ENCODE results near the gene AIM2.

Gene AIM2, protein sequence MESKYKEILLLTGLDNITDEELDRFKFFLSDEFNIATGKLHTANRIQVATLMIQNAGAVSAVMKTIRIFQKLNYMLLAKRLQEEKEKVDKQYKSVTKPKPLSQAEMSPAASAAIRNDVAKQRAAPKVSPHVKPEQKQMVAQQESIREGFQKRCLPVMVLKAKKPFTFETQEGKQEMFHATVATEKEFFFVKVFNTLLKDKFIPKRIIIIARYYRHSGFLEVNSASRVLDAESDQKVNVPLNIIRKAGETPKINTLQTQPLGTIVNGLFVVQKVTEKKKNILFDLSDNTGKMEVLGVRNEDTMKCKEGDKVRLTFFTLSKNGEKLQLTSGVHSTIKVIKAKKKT
- 0.06 to 19.6 (median 1.8) reads per million in 18 experiments for total RNA-seq

DNA sequence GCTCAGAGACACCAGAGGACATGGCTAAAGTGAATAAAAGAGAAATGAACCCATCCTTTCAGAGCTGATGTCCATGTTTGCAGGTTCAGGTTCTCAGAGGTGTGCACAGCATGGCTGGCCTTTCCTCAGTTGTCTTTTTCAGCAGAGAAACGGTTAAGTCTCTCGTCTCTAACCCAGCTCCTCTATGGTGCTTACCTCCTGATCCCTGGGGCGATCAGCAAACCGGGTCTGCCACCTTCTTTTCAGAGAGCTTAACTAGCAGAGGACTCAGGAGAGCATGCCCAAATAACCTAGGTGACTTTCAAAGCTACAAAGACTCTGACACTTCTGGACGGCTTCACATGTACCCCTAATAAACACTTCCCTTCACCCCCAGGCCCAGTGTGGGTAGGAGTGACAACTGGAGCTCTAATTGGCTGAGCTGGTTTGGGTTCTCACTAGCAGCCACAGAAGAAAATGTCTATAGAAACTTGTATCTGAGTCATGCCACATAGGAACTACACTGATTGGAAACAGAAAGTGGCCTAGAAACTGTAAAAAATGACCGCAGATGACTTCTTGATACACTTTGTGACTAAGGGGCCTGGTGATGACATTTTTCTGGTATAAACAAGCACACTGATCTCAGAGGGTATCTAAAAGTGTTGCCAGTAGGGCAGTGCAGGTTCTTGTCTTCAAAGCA is at the start of gene AIM2:
Gene AIM2 (minus strand): TSS at position 329 of the 682 bp plus-strand sequence. CDS start 3,267 bp downstream, outside the sequence.
- peak; percentile 81 to 87 for DNase-seq

DNA sequence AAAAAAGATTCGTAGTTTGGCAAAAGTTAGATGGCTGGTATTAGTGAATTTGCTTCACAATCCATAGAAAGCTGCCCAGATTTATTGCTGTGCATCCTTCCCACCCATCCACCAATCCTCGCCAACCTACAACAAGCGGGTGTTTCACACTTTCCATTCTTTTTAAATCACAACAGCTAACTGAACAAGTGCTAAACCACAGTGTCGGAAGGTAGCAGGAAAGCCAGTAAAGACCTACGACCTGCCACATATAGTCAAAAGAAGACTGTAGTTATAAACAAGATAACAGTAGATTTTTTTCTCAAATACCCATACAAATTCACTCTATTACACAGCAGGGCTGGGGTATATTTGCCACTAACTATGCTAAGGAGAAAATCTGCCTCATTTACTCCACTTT is 47.0 kb upstream of the AIM2 start:
- no peak for DNase-seq

DNA sequence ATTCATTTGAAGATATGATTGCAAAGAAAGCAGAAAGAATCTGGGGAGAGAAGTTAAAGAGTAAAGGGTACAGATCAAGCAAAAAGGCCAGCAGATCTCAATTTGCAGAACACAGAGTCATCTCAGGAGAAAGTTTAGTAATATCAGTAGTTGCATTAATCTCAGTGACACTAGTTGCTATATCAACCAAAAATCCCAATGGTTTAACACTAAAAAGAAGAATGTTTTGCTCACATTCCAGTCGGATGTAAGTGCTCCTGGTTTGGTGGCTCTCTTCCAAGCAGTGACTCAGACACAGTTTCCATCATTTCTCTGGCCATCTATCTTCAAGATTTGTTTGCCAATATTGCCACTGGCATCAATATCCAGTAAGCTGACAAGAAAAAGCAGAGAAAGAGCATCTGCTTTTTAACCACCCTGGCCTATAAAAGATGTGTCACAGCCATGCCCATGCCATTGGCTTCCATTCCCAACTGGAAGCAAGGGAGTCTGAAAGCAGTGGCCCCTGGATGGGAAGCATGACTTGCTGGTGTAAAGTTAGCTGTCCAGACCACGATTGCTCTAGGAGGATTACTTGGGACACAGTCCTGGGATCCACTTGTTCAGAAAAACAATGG is 45.5 kb upstream of the AIM2 start:
- DNase-seq, result no peak

DNA sequence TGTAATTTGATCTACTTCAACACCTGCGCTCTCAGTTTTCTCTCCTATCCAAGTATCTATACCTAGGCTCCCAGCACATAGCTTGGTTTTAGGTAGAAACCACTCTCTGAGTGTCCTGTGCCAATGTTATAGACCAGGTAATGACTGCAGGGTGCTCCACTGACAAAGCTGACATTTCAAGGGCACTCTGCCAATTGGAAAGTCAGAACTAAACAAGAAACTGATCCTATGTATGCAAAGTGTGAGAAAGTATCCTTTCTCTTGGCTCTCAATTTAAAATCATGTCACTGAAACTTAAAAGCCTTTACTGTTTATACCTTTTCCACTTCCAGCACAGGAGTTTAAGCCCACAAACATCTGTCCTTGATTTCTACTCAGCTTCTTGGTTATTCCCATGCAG is 45.0 kb upstream of the AIM2 start:
- no peak for DNase-seq

DNA sequence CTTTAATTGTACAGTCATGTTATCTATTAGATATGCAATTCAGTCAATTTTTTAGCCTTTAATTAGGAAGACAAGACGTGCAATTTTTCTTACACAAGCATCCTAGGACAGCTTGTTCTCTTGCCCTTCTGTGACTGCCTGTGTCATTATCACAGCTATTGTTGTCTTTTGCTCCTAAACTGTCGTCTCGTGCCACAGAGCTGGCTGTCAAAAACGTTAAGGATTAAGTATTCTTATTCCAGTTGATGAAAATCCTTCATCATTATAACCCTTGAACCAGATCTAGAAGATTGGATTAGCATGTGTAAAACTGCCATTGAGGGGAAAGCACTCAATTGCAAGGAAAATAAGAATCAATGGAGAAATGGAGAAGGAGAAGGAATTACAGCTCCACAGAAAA is 43.8 kb upstream of the AIM2 start:
- no peak for DNase-seq

DNA sequence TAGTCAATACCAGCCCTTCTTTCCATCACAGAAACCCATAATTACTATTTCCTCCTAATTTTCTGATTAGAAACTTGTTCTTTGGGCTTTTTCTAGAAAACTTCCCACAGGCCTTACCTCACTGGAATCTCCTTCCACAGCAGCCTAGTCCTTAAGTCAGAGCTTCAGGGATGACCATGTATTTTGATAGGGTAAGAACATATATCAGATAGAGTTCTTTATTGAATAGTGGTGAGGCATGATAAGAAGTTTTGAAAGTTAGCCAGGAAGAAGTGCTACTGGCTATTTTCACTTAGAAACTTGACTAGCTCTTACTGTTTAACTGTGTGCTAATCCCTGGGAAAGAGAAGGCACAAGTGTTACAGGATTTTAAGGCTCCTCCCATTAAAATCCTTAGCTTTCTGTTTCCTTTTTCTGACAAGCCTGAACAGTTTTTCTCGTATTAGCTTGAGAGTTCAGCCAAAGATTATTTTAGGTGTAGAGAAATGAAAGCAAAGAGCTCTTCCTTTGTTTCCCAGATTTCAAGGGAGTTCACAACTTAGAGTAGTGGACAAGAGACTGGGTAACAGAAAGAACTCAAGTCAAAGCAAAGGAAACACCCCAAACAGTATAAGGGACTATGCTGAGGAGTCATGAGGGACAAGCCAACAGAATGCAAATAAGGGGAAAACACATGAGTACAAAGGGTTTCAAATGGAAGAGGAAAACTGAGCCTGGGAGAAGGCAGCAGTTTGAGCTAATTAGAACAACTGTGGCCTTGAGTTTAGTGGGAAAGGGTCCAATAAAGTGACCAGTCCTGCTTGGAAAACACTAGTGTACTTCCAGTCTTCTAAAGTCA is 37.2 kb upstream of the AIM2 start:
- no peak for DNase-seq

DNA sequence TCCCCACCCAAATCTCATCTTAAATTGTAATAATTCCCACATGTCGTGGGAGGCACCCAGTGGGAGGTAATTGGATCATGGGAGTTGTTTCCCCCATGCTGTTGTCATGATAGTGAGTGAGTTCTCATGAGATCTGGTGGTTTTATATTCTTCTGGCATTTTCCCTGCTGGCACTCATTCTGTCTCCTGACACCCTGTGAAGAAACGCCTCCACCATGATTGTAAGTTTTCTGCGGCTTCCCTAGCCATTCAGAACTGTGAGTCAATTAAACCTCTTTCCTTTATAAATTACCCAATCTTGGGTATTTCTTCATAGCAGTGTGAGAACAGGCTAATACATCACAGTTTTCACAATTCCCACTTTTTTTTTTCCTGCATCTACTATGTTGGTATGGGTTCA is 26.5 kb upstream of the AIM2 start:
- peak; percentile 25 to 27 for DNase-seq

DNA sequence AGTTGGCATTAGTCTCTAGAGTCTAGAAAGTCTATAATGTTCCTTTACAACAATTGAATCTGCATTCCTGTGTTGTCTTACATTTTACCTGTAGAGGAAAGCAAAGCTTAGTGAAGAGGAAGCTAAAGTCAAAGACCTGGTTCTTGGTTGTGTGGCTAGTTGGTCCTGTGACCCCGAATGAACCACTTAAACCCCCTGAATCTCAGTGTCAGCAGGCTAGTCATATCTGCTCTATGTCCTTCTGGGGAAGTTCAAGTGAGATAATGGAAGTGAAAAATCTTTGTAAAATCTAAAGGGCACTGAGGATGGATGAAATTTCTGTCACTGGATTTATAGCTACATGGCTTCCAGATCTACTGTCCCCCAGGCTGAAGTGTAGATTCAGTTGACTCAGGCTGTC is 24.0 kb upstream of the AIM2 start:
- DNase-seq, result no peak

DNA sequence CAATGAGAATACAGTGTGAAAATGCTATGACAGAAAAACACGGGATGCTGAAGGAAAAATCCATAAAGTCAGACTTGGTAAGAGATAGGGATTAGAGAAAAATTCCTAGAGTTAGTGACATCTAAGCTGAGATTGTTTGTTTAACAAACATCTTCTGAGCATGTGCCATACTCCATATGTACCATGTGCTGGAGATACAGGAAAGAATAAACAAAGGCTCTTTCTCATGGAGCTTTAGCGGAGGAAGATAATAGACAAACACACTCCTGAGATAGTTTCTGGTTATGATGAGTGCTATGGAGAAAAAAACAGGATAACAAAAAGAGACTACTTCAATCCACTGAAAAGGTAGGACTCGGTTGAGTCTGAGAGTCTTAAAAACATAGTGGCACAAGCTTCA is 22.0 kb upstream of the AIM2 start:
- DNase-seq, result no peak

DNA sequence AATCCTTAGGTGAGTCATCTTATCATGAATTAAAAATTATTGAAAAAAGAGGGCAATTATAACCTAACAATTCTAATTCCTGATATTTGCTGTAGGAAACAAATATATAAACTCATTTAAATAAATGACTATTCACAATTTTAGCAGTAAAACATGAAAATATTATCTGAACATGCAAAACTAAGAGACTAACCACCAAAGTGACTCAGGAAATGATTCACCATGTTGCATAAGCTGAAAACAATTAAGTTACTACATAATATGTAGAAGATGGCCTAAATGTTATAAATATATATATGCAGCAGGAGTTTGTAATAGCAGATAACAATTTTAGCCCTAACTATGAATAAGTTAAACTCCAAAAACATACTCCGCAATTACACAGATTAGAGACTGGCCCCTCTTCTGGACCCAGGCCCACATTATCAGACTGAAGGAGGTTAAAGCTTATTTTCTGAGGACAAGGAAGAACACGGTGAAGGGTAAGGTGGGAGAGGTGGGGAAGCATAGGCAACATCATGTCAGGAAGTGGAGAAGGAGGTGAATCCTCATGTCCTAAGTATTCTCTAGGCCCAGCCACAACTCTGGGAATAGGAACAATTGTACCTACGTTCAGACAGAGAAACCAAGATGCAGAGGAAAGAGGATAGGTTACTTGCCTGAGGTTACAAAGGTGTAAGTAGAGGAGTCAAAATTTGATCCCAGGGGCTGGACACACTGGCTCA is 15.6 kb upstream of the AIM2 start:
- peak; percentile 52 to 82 for DNase-seq

DNA sequence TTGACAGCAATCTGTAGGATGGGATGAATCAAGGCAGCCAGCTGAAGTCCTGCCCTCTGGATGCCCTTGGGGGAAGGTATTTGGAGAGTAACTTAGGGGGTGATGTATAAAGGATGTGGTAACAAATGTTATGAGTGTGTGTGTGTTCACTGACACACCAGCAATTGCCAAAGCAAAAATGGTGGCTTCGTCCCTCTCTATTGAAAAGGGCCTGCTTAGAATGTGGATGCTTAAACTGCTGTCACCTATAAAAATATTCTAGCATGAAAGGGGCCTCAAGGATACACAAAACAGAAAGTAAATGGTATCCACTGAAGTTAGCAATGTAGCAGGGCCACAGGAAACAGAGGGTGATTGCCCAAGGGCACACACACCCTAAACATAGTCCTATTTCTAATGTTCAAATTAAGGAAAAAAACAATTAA is 15.1 kb upstream of the AIM2 start:
- peak; percentile 23 to 71 for DNase-seq

DNA sequence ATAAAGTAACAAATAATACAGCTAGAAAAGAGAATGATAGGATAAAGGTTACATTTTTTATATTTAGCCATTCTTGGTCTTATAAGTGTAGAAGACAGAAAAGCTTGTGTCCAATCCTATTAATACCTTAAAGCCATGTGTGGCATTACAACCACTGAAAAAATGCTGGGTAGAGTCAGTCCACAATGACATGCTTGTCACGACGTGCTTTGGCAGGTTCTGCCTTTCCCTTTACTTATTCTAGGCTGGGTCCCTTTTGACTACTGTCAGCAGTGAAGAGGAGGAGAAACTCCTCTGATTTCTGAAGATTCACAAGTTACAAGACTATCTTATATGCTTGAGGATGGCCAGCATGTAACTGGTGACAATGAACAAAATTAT is 14.6 kb upstream of the AIM2 start:
- DNase-seq, result no peak

DNA sequence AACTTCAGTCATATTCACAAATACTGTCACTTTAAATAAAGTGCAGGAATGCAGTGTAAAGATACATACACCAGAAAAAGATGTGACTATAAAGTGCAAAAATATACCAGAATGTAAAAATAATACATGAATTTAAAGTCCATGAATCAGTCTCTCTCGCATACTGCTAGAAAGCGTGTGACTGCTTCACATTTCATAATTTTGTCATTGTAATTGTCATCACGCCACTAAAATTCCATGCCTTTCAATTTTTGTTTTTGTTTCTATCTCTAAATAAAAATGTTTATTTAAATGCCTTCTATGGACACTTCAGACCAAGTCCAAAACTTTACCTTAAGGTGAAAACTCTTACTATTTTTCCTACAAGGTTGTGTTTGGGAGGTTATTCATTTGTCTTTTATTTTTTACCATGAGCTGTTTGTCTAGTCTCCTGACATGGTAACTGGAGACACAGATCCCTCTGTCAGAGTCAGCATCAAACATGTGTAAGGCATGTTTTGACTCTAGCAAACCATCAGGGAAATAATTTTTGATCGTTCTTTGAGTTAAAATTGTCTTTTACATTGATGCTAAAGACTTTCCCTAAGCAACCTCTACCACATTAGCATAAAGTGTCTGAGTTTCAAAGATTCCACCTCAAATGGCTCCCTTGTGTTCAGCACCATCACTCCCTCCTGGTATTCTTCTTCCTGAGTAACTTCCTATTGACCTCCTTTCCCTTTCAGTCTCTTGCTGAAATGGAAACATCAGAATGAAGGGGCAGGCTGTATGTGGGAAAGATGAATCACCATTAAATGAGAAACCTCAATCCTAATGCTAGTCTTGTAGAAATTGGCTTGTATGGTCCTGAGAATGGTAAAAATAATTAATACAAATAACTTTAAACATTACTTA is 14.0 kb upstream of the AIM2 start:
- DNase-seq, result no peak

DNA sequence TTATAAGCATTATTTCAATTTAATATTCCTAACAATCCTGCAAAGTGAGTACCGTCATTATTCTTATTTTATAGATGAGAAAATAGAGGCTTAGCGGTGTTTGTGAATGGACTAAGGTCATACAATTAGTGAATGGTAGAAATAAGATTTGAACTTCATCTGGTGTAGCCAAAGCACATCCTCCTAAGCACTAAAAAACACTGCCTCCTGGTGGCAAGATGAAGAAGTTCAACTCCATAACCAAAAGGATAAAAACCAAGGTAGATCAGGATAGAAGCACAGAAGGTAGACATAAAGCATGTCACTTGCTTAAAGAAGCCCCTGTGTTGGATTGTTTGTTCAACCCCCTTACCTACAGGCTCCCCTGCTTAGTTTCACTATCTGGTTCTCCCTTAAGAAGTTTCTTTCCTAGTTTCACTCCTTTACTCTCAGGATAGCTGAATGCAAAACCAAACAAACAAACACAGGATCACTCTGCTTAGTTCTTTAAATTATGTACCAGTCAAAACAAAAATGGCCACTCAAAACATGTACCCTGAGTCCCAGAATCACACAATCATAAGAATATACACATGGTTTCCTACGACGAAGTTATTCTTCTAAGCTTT is 12.7 kb upstream of the AIM2 start:
- DNase-seq, result peak; percentile 46 to 53

DNA sequence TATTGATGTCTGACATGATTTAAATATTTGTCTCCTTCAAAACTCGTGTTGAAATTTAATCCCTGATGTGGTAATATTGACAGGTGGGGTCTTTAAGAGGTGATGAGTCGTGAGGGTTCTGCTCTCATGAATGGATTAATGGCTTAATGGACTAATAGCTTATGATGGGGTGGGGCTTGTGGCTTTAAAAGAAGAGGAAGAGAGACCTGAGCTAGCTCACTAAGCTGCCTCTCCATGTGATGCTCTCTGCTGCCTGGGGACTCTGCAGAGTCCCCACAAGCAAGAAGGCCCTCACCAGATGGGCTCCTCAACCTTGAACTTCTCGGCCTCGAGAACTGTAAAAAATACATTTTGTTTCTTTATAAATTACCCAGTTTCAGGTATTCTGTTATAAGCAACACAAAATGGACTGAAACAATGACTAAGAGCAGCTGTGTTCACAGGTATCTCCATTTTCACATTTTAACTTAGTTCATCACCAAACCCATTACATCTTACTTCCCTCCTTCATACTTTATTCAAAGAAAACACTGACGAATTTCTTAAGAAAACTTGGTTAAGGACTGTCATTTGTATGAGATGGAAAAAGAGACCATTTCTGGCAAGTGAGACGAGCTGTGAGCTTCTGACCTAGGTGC is 12.1 kb upstream of the AIM2 start:
- DNase-seq, result no peak

DNA sequence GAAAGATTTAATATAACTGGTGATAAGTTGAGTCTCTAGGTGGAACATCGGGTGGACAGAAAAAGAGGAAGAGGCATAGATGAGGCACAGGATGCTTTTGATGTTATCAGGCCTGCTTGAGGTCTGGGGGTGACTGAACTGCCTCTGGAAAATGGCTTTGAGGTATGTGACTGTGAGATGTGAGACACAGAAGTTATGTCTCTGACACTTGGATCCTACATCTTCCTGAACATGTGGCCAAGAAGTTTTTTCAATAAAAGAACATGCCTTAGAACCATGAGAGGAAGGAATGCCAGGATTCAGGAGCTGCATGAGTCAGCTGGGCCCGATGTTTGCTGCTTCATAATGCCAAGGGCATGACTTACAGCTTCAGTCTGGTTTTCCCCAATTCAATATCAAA is 11.5 kb upstream of the AIM2 start:
- no peak for DNase-seq

DNA sequence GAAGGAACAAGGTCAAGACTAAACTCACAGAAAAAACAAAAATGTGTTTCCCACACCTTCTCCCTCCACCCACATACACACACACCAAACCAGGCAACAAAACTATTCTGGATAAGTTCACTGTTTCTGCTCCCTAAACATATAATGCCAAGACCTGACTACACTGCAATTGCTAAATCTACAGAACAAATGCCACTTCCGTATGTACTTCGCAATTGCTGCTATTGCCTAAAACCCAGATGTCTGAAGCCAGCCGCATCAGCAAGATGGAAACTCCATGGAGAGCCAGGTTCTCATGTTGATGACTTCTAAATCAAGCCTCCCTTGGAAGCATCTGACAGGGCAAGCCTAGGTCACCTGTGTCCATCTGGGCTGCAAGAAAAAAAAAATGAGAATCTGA is 8.3 kb upstream of the AIM2 start:
- peak; percentile 85 to 88 for DNase-seq

DNA sequence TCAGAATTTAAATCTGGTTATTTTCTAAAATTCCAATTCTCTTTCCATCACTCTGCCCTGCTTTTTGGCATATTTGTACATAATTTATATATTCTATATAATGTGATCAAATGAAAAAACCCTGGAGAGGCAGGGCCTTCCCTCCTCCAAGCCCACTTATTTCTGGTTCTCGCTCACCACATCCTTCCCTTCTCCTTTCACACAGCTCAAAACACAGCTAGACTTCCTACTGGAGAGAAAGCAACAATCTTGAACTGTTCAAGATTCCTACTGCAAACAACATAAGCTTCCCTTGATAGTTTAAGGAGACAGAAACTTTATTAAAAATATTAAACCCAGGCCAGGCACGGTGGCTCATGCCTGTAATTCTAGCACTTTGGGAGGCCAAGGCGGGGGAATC is 7.6 kb upstream of the AIM2 start:
- DNase-seq, result peak in 1 of 2 donors; percentile 36

DNA sequence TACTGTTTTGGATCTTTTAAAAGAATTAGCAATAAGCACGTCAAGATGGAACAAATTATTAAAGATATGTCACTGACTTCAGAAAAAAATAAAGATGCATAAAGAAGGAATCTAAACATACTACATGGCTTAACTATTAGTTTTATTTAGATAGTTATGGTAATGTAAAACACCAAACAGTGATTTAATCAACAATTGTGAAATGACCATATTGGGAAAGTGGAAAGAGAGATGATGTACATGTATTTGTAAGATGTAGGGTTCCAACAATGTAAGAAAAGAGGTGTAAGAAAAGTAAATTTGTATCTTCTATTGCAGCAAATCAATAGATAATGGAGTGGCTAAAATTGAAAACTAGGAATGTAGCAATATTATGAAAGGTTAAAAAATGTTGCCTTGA is 6.4 kb upstream of the AIM2 start:
- DNase-seq, result peak in 1 of 2 donors; percentile 53

DNA sequence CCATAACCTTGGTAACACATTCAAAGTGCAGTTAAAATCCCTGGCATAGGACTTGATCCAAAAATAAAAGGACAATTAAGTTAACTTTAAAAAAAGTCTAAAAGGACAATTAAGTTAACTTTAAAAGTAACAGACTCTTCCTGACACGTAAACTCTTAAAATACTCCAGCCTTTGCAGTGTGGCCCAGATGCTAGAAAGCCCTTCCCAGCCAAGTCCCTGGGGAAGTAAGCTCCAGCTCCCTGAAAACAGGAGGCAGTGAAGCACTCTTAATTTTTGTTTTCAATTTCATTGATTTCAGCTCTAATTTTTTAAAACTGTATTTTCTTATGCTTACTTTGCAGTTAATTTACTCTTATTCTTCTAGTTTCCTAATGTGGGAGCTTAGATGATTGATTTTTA is 5.1 kb upstream of the AIM2 start:
- DNase-seq, result no peak
